ENCODE measurements around the gene CYP2U1. TPM values are rescaled to one million over a fixed set of nuclear protein-coding genes. Genes with fewer than 3 reads are reported as not detected.
A peak's percentile ranks its signal among the peaks of the same experiment; 100 is the strongest.
"Not testable (repeated sequence)": the region's sequence is repeated elsewhere in the genome, so short reads cannot be mapped to it uniquely, and the experiment has no call there.

Gene CYP2U1
- total and polyA plus RNA-seq, 4 donors, result 12.1 to 22.0 (median 15.8) TPM

DNA sequence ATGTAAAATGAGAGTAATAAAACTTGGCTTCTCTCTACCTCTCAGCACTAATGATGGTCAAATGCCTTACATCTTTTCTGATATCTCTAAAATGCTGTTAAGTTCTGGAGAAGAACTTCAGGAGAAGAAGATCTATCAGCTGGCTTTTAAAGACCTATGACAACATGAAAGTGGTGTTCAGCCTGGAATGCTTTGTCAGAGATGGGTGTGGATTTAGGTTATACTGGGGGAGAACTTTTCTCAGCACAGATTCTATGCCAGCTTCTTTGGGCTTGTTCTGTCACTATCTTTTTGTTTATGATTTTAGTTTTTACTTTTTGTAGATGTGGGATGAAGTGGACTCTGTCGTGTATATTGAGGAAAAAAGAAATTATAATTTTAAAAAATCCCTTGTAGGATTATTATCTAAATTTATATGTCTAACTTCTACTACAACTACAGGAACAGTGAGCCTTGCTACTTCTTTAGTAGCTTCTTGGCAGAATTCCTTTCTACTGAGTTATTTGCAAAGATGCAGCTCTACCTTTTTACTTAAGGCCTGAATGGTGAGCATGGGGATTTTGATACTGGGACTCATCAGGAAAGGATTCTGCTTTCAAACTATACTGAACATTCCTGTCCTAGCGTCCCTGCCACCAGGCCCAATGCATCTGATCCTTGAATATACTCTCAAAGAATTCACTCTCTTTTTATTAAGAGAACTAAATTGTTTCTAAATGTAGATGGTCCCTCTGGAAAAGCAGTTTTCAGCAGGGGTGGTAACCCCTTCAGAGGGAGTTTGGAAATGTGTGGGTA, 19.6 kb downstream of the CYP2U1 start:
- Histone ChIP-seq H3K4me3 (ENCODE audit: low read depth, low read length) (no peak overlapping the region), H3K27ac (ENCODE audit: low read depth, low read length) (no peak overlapping the region), H3K4me1 (ENCODE audit: control insufficient read depth, insufficient read depth, low read length) (no peaks in the 10 kb centered on the region), H3K9me3 (ENCODE audit: control insufficient read depth, insufficient read depth, low read length) (no peaks in the 10 kb centered on the region), H3K36me3 (ENCODE audit: control insufficient read depth, insufficient read depth, low read length) (peaks cover 9% of the 10 kb centered on the region), H3K27me3 (ENCODE audit: control insufficient read depth, insufficient read depth, low read length) (no peaks in the 10 kb centered on the region)
- WGBS (ENCODE audit: insufficient coverage), result no CpG with 5 or more reads among the region's 2 CpGs
- no peak for DNase-seq (ENCODE audit: low read depth in 4 of 6, low spot score in 6 of 6)

DNA sequence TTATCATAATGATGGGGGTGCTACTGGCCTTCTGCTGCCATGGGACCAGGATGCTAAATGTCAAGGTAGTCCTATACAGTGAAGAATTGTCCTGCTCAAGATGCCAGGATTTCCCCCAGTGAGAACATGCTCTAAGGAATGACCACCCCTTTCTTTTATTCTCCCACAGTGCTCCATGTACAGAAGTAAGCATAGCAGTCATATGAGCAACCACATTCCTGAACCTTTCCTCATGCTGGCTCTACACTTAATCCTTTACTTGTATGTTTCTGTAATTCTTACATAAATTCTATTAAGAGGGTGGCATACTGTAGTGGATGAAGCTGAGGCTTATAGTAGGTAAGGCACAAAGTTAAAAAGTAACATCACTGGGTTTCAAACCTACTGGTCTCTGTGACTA, 20.2 kb downstream of the CYP2U1 start:
- Histone ChIP-seq H3K4me1 (ENCODE audit: control insufficient read depth, insufficient read depth, low read length) (no peaks in the 10 kb centered on the region), H3K36me3 (ENCODE audit: control insufficient read depth, insufficient read depth, low read length) (peaks cover 9% of the 10 kb centered on the region), H3K9me3 (ENCODE audit: control insufficient read depth, insufficient read depth, low read length) (no peaks in the 10 kb centered on the region), H3K4me3 (ENCODE audit: low read depth, low read length) (no peak overlapping the region), H3K27me3 (ENCODE audit: control insufficient read depth, insufficient read depth, low read length) (no peaks in the 10 kb centered on the region), H3K27ac (ENCODE audit: low read depth, low read length) (no peak overlapping the region)
- DNase-seq (ENCODE audit: low read depth in 4 of 6, low spot score in 6 of 6), result no peak

DNA sequence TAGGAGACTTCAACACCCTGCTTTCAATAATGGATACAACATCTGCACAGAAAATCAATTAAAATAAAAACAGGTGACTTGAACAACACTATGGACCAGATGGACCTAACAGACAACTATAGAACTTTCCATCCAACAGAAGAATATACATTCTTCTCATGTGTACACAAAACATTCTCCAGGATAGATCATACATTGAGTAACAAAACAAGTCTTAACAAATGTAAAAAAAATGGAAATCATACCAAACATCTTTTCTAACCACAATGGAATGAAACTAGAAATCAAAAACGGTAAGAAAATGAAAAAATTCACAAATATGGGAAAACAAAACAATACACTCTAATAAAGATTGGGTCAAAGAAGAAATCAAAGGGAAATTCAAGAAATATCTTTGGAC, 24.7 kb downstream of the CYP2U1 start:
- no CpG with 5 or more reads among the region's 1 CpG for WGBS (ENCODE audit: insufficient coverage)
- Histone ChIP-seq H3K9me3 (ENCODE audit: control insufficient read depth, insufficient read depth, low read length) (peaks cover 3% of the 10 kb centered on the region), H3K4me3 (ENCODE audit: low read depth, low read length) (no peak overlapping the region), H3K4me1 (ENCODE audit: control insufficient read depth, insufficient read depth, low read length) (no peaks in the 10 kb centered on the region), H3K27ac (ENCODE audit: low read depth, low read length) (no peak overlapping the region), H3K27me3 (ENCODE audit: control insufficient read depth, insufficient read depth, low read length) (no peaks in the 10 kb centered on the region), H3K36me3 (ENCODE audit: control insufficient read depth, insufficient read depth, low read length) (no peaks in the 10 kb centered on the region)
- DNase-seq (ENCODE audit: low read depth in 4 of 6, low spot score in 6 of 6), result no peak

DNA sequence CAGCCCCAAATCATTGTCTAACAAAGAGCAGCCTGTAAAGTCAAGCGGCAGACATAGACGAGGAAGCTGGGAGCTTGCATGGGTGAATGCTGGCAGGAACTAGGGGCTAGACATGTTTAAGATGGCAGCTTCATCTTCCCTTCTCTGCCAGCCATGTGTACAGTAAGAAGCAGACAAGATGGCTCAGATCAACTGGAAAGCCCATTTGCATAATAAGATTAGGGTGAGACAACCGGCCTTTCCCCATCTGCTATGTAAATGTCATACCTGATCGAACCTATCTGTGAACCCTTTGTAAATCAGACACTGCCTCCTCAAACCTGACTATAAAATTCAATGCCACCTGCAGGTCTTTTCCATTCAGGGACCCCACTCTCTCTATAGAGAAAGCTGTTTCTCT, 35.6 kb downstream of the CYP2U1 start:
- WGBS (ENCODE audit: insufficient coverage), result 32% methylated on average over 3 of the region's 4 CpGs
- no peak overlapping the region for H3K27ac ChIP-seq (ENCODE audit: low read depth, low read length)
- no peaks in the 10 kb centered on the region for H3K9me3 ChIP-seq (ENCODE audit: control insufficient read depth, insufficient read depth, low read length)
- no peaks in the 10 kb centered on the region for H3K27me3 ChIP-seq (ENCODE audit: control insufficient read depth, insufficient read depth, low read length)
- peak in 2 of 6 donors; percentile 10 to 16 for DNase-seq (ENCODE audit: low read depth in 4 of 6, low spot score in 6 of 6)
- no peak overlapping the region for H3K4me3 ChIP-seq (ENCODE audit: low read depth, low read length)
- no peaks in the 10 kb centered on the region for H3K4me1 ChIP-seq (ENCODE audit: control insufficient read depth, insufficient read depth, low read length)
- H3K36me3 ChIP-seq (ENCODE audit: control insufficient read depth, insufficient read depth, low read length), result no peaks in the 10 kb centered on the region

DNA sequence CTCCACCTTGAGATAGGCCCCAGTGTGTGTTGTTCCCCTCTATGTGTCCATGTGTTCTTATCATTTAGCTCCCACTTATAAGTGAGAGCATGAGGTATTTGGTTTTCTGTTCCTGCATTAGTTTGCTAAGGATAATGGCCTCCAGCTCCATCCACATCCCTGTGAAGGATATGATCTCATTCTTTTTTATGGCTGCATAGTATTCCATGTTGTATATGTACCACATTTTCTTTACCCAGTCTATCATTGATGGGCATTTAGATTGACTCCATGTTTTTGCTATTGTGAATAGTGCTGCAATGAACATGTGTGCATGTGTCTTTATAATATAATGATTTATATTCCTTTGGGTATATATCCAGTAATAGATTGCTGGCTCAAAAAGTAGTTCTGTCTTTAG, 36.2 kb downstream of the CYP2U1 start:
- not testable (repeated sequence) for H3K36me3 ChIP-seq (ENCODE audit: control insufficient read depth, insufficient read depth, low read length); H3K27me3 ChIP-seq (ENCODE audit: control insufficient read depth, insufficient read depth, low read length); H3K4me1 ChIP-seq (ENCODE audit: control insufficient read depth, insufficient read depth, low read length); H3K27ac ChIP-seq (ENCODE audit: low read depth, low read length); H3K9me3 ChIP-seq (ENCODE audit: control insufficient read depth, insufficient read depth, low read length); H3K4me3 ChIP-seq (ENCODE audit: low read depth, low read length); DNase-seq (ENCODE audit: low read depth in 4 of 6, low spot score in 6 of 6)

DNA sequence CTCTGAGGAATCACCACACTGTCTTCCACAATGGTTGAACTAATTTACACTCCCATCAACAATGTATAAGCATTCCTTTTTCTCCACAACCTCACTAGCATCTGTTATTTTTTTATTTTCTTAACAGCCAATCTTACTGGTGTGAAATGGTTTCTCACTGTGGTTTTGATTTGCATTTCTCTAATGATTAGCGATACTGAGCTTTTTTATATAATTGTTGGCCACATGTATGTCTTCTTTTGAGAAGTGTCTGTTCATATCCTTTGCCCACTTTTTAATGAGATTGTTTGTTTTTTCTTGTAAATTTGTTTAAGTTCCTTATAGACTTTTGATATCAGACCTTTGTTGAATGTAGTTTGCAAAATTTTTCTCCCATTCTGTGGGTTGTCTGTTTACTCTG, 36.6 kb downstream of the CYP2U1 start:
- DNase-seq (ENCODE audit: low read depth in 4 of 6, low spot score in 6 of 6); H3K36me3 ChIP-seq (ENCODE audit: control insufficient read depth, insufficient read depth, low read length); H3K9me3 ChIP-seq (ENCODE audit: control insufficient read depth, insufficient read depth, low read length); H3K4me3 ChIP-seq (ENCODE audit: low read depth, low read length); H3K27ac ChIP-seq (ENCODE audit: low read depth, low read length); H3K4me1 ChIP-seq (ENCODE audit: control insufficient read depth, insufficient read depth, low read length); H3K27me3 ChIP-seq (ENCODE audit: control insufficient read depth, insufficient read depth, low read length): not testable (repeated sequence)
- no CpG with 5 or more reads among the region's 1 CpG for WGBS (ENCODE audit: insufficient coverage)

DNA sequence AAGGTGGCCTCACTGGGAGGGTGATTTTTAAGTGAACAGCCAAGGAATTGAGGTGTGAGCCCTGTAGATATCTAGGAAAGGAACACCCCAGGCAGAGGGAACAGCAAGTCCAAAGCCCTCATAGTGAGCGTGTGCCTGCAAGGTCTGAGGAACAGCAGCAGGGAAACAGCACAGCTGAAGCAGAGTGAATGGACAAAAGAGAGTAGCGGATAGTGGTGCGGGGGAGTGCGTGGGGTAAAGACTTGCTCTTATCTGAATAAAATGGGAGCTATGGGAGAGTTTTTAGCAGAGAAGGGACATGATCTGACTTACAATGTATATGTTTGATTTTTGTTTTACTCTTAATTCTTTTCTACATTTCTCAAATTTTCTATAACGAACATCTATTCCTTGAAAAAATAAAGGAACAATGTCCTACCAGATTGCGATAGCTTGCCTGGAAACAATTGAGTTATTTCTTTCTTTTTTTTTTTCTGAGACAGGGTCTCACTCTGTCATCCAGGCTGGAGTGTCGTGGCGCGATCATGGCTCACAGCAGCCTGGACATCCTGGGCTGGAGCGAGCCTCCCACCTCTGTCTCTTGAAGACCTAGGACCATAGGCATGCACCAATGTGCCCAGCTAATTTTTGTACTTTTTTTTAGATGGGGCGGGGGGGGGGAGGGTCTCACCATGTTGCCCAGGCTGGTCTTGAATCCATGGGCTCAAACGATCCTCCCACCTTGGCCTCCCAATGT, 38.9 kb downstream of the CYP2U1 start:
- DNase-seq (ENCODE audit: low read depth in 4 of 6, low spot score in 6 of 6), result no peak
- no peak overlapping the region for H3K4me3 ChIP-seq (ENCODE audit: low read depth, low read length)
- H3K27ac ChIP-seq (ENCODE audit: low read depth, low read length), result no peak overlapping the region

DNA sequence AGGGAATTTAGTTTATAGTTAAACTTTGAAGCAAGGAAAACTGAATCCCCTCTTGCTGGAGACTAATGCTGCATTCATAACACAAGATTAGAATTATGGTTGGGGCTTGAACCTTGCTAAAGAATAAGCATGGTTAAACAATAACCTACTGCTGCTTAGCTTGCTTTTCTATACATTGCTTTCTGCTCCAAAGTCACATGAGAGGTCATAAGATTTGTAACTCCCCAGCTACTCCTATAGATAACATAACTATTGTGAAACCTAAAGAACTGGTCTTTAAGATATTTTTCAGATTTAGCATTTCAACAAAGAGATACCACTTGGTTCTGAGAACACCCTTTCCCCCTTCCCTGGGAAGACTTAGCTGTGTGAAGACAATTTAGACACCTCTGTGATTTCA, 41.3 kb downstream of the CYP2U1 start:
- Histone ChIP-seq H3K36me3 (ENCODE audit: control insufficient read depth, insufficient read depth, low read length) (no peaks in the 10 kb centered on the region), H3K27me3 (ENCODE audit: control insufficient read depth, insufficient read depth, low read length) (no peaks in the 10 kb centered on the region), H3K4me1 (ENCODE audit: control insufficient read depth, insufficient read depth, low read length) (no peaks in the 10 kb centered on the region), H3K4me3 (ENCODE audit: low read depth, low read length) (no peak overlapping the region), H3K9me3 (ENCODE audit: control insufficient read depth, insufficient read depth, low read length) (no peaks in the 10 kb centered on the region), H3K27ac (ENCODE audit: low read depth, low read length) (no peak overlapping the region)
- DNase-seq (ENCODE audit: low read depth in 4 of 6, low spot score in 6 of 6), result no peak

More for the DNA sequence above, 38.9 kb downstream of the CYP2U1 start:
- H3K27me3 ChIP-seq (ENCODE audit: control insufficient read depth, insufficient read depth, low read length), result no peaks in the 10 kb centered on the region
- H3K36me3 ChIP-seq (ENCODE audit: control insufficient read depth, insufficient read depth, low read length), result no peaks in the 10 kb centered on the region
- WGBS (ENCODE audit: insufficient coverage), result 77% methylated on average over 9 of the region's 12 CpGs
- no peaks in the 10 kb centered on the region for H3K4me1 ChIP-seq (ENCODE audit: control insufficient read depth, insufficient read depth, low read length)
- no peaks in the 10 kb centered on the region for H3K9me3 ChIP-seq (ENCODE audit: control insufficient read depth, insufficient read depth, low read length)

DNA sequence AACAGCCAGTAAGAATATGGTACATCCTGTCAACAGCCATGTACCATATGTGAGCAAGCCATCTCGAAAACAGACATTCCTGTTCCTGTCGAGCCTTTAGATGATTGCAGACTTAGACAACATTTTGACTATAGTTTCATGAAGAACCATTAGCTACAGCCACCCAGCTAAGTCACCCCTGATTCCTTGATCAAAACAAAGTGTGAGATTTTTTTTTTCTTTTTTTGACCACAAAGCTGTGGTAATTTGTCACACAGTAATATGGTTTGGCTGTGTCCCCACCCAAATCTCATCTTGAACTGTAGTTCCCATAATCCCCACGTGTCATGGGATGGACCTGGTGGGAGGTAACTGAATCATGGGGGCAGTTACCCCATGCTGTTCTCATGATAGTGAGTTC, 43.2 kb downstream of the CYP2U1 start:
- Histone ChIP-seq H3K4me1 (ENCODE audit: control insufficient read depth, insufficient read depth, low read length) (no peaks in the 10 kb centered on the region), H3K27me3 (ENCODE audit: control insufficient read depth, insufficient read depth, low read length) (no peaks in the 10 kb centered on the region), H3K27ac (ENCODE audit: low read depth, low read length) (no peak overlapping the region), H3K9me3 (ENCODE audit: control insufficient read depth, insufficient read depth, low read length) (no peaks in the 10 kb centered on the region), H3K36me3 (ENCODE audit: control insufficient read depth, insufficient read depth, low read length) (no peaks in the 10 kb centered on the region), H3K4me3 (ENCODE audit: low read depth, low read length) (no peak overlapping the region)
- DNase-seq (ENCODE audit: low read depth in 4 of 6, low spot score in 6 of 6), result no peak
- 100% methylated on average over 2 of the region's 3 CpGs for WGBS (ENCODE audit: insufficient coverage)

DNA sequence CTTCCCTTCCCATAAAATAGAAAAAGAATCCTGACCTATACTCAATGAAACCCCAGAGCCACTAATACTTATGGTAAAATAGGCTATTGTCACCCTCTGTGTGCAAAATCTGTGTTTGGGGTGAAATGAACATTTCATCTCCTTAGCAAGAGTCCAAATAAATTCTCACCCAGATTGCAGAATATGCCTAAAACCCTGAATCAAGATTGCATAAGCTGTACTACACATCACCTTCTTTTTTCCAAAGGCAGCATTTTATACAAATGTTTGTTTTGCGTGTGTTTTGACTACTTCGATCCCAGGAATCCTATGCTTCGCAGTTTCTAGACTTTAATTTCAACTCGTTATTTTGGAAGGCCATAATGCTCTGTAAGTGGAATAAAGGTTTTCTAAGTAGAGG, 46.1 kb downstream of the CYP2U1 start:
- Histone ChIP-seq H3K27ac (ENCODE audit: low read depth, low read length) (no peak overlapping the region), H3K9me3 (ENCODE audit: control insufficient read depth, insufficient read depth, low read length) (peaks cover 4% of the 10 kb centered on the region), H3K4me1 (ENCODE audit: control insufficient read depth, insufficient read depth, low read length) (no peaks in the 10 kb centered on the region), H3K4me3 (ENCODE audit: low read depth, low read length) (no peak overlapping the region), H3K27me3 (ENCODE audit: control insufficient read depth, insufficient read depth, low read length) (no peaks in the 10 kb centered on the region), H3K36me3 (ENCODE audit: control insufficient read depth, insufficient read depth, low read length) (no peaks in the 10 kb centered on the region)
- DNase-seq (ENCODE audit: low read depth in 4 of 6, low spot score in 6 of 6), result no peak
- WGBS (ENCODE audit: insufficient coverage), result 100% methylated on average over 4 of the region's 4 CpGs

All from spinal cord (tissue), 10 donors.